GM19468 (cell line): ENCODE data around the gene EGFR.

Experiments
- ATAC-seq: cut with Tn5 transposase; IDR thresholded peaks from one replicate; pipeline ENCODE4 v1.9.1; 2021; ENCODE audit warnings: mild to moderate bottlenecking, moderate library complexity, moderate number of reproducible peaks; ENCODE audit not compliant: unreplicated experiment; ENCODE audit errors: extremely low read depth

EGFR gene

GRCh38 chr7:55073976-55074528, 55.2 kb downstream of the EGFR start:
- peak; percentile 77 for ATAC-seq

GRCh38 chr7:55075464-55076021, 56.7 kb downstream of the EGFR start:
- no peak for ATAC-seq

GRCh38 chr7:55077561-55078410, 59.0 kb downstream of the EGFR start:
- no peak for ATAC-seq

GRCh38 chr7:55078465-55079372, 59.9 kb downstream of the EGFR start:
- ATAC-seq, result no peak

GRCh38 chr7:55080000-55080623, 61.3 kb downstream of the EGFR start:
- ATAC-seq, result no peak

GRCh38 chr7:55081068-55081467, 62.3 kb downstream of the EGFR start:
- no peak for ATAC-seq

- no peak for ATAC-seq
Observed at GRCh38 chr7:55081472-55082227, 62.8 kb downstream of the EGFR start.

GRCh38 chr7:55082228-55082603, 63.4 kb downstream of the EGFR start:
- no peak for ATAC-seq

GRCh38 chr7:55083206-55083605, 64.4 kb downstream of the EGFR start:
- no peak for ATAC-seq

GRCh38 chr7:55084307-55084706, 65.5 kb downstream of the EGFR start:
- no peak for ATAC-seq

GRCh38 chr7:55085511-55086412, 66.9 kb downstream of the EGFR start:
- ATAC-seq, result no peak

- ATAC-seq, result peak; percentile 58
Observed at GRCh38 chr7:55086413-55087201, 67.8 kb downstream of the EGFR start.

- ATAC-seq, result no peak
Observed at GRCh38 chr7:55087521-55087961, 68.7 kb downstream of the EGFR start.

GRCh38 chr7:55088107-55088506, 69.3 kb downstream of the EGFR start:
- no peak for ATAC-seq

GRCh38 chr7:55088620-55089019, 69.8 kb downstream of the EGFR start:
- ATAC-seq, result no peak

- ATAC-seq, result no peak
Observed at GRCh38 chr7:55092186-55092974, 73.6 kb downstream of the EGFR start.

- no peak for ATAC-seq
Observed at GRCh38 chr7:55092975-55093373, 74.2 kb downstream of the EGFR start.
